Colonic mucosa (tissue), 4 donors: ENCODE data around the gene SOX13. TPM values are rescaled to one million over a fixed set of nuclear protein-coding genes. Genes with fewer than 3 reads are reported as not detected.

Experiments used
- DNase-seq: peaks from one replicate; pipeline ENCODE4 v3.0.0-alpha.2; 2020
- H3K27ac ChIP-seq: fragments of 200-600 bp; one replicate; pipeline ENCODE4 v1.8.0; 2021
- H3K27me3 ChIP-seq: fragments of 200-600 bp; one replicate; pipeline ENCODE4 v1.8.0; 2021
- H3K36me3 ChIP-seq: fragments of 200-600 bp; one replicate; pipeline ENCODE4 v1.8.0; 2021
- H3K4me1 ChIP-seq: fragments of 200-600 bp; one replicate; pipeline ENCODE4 v1.8.0; 2021; ENCODE audit warnings: mild to moderate bottlenecking
- H3K4me3 ChIP-seq: fragments of 200-600 bp; one replicate; pipeline ENCODE4 v1.8.0; 2021
- H3K9ac ChIP-seq, 2 donors: one replicate each; pipeline ENCODE4 v1.7.0; 2013; ENCODE audit warnings: control low read depth in 2 of 2, low read depth in 2 of 2, low read length in 2 of 2
- H3K9me3 ChIP-seq: fragments of 200-600 bp; one replicate; pipeline ENCODE4 v1.8.0; 2021
- intact Hi-C: fragments of 100-400 bp; cut with DNase I; formaldehyde crosslinking; loops from one replicate; pipeline ENCODE4 v1.14.1; 2022
- total RNA-seq, 2 donors: library from RNA; stranded (reverse); fragmentation: NEBNext Ultra II Directional in 1 of 2; extraction: Animal tissue kit (Norgen Biotek cat#: 25700) in 1 of 2; gene quantifications; one replicate each; pipeline ENCODE4 v1.2.1, GENCODE V29; 2021
- TF ChIP-seq, protein P1 (sequence below): fragments of 200-600 bp; IDR thresholded peaks from one replicate; pipeline ENCODE4 v1.8.0; 2022; ENCODE audit warnings: antibody characterized with exemption, mild to moderate bottlenecking
- donor health status: healthy.
- donor health status: DM: no; HTN: no; CAD: no.
- donor health status: DM: no; HTN: no; CAD: no.

SOX13 gene
- total RNA-seq, 2 donors from 2014 or later, result 34.9 to 35.1 TPM

DNA sequence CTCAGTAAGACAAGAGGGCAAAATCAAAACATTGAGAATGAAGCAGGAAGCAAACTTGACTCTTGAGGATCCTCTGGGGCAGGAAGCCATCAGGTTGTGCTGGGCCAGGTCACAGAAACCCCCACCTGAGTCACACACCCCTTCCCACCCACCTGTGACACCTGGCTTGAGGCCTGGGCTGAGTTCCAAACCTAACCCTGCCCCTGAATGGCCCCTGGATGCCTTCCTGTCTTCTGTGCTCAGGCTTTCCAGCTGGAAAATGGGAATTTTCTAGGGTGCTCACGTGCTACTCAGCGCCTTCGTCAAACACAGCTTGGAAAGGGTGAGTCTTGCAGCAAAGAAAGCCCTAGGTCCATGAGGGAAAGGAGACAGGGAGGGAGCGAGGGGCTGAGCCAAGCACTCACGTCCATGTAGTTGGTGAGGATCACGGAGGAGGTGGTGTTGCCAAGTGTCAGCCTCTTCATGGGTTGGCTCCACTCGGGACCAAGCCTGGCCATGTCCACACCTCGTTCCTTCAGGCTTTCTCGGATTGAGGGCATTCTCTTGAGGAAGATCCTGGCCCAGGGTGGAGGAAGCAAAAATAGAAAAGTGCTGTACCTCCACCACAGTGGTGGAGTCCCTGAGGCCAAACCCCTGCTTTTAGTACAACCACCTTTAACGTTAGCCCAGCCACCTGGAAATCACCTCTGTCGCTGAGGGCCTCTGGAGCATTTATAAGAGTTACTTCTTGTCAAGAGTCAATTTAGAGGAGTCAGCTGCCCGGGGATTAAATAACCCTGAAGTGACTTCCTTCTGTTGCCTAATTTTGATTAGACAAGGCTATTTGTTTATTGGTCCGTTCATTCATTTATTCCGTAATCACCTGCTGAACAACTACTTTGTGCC, 88.9 kb downstream of the SOX13 start:
- no peak overlapping the region for H3K9ac ChIP-seq
- intact Hi-C loops, result loop anchor here (2.0 to 5.0 kb wide), 2 partner anchors 45 to 203 kb away; no protein-coding TSS in a partner anchor

DNA sequence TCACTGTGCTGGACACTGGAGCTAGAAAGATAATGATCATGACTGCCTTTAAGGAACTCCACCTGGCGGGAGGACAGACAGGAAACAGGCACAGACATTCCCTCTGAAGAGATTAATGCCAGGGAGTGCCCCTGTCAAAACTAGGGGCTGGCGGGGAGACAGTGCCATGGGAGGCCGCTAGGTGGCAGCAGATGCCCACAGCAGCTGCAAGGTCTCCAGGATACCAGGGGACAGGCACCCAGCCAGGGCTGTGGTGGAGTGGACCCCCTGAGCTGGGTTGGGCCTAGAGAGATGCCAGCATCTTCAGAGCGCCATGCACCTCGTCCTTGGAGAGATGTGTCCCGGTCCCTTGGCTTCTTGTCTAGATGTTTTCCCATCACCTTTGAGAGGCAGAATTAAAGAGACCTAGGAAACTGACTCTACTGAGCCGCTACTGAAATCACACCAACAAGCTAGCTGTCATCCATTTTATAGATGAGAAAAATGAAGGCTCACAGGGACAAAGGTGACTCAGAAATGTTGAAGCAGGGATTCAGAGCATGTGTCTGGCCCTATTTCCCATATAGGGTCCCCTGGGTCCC, 89.7 kb downstream of the SOX13 start:
- no peaks in the 10 kb centered on the region for H3K27me3 ChIP-seq
- H3K9ac ChIP-seq, result no peak overlapping the region
- peaks cover 3% of the 10 kb centered on the region for H3K4me1 ChIP-seq
- peak; percentile 85 for DNase-seq
- H3K9me3 ChIP-seq, result no peaks in the 10 kb centered on the region
- no peak overlapping the region for H3K27ac ChIP-seq
- H3K36me3 ChIP-seq, result no peaks in the 10 kb centered on the region
- TF ChIP-seq, protein P1, sequence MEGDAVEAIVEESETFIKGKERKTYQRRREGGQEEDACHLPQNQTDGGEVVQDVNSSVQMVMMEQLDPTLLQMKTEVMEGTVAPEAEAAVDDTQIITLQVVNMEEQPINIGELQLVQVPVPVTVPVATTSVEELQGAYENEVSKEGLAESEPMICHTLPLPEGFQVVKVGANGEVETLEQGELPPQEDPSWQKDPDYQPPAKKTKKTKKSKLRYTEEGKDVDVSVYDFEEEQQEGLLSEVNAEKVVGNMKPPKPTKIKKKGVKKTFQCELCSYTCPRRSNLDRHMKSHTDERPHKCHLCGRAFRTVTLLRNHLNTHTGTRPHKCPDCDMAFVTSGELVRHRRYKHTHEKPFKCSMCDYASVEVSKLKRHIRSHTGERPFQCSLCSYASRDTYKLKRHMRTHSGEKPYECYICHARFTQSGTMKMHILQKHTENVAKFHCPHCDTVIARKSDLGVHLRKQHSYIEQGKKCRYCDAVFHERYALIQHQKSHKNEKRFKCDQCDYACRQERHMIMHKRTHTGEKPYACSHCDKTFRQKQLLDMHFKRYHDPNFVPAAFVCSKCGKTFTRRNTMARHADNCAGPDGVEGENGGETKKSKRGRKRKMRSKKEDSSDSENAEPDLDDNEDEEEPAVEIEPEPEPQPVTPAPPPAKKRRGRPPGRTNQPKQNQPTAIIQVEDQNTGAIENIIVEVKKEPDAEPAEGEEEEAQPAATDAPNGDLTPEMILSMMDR, result peak; percentile 100
- intact Hi-C loops, result loop anchor here (2.0 to 5.0 kb wide), 2 partner anchors 45 to 202 kb away; no protein-coding TSS in a partner anchor
- H3K4me3 ChIP-seq, result no peak overlapping the region

More for the DNA sequence above, 88.9 kb downstream of the SOX13 start:
- DNase-seq, result no peak
- H3K36me3 ChIP-seq, result no peaks in the 10 kb centered on the region
- peaks cover 3% of the 10 kb centered on the region for H3K4me1 ChIP-seq
- no peaks in the 10 kb centered on the region for H3K9me3 ChIP-seq
- no peak overlapping the region for H3K4me3 ChIP-seq
- no peaks in the 10 kb centered on the region for H3K27me3 ChIP-seq
- H3K27ac ChIP-seq, result no peak overlapping the region
- TF ChIP-seq, protein P1, result no peak

DNA sequence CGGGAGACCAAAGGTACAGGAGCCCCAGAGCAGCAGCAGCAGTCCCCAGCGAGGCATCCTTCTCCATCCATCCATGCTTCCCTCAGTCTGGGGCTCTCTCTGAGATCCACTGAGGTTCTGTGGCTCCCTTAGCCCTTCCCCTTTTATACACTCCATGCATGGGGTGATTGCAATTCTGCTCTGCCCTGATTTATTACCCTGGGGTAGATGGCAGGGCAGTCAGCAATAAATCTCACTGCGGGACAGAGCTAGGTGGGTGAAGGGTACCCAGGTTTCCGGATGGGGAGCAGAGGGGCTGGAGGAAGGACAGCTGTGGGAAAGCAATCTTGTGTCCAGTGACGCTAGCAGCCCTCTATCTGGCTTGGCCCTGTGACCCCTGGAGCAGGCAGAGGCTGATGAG, 93.3 kb downstream of the SOX13 start, which contains the start of gene REN:
REN (minus strand) TSS at position 119 of the 400 bp plus-strand sequence; CDS start at position 75, 44 bp downstream.
- no peak for DNase-seq
- TF ChIP-seq, protein P1, result no peak
- intact Hi-C loops, result no loop called here
- no peaks in the 10 kb centered on the region for H3K36me3 ChIP-seq
- H3K27ac ChIP-seq, result no peak within 1 kb of the TSS
- H3K9ac ChIP-seq, result no peak within 1 kb of the TSS
- H3K9me3 ChIP-seq, result no peaks in the 10 kb centered on the region
- no peaks in the 10 kb centered on the region for H3K27me3 ChIP-seq
- H3K4me3 ChIP-seq, result no peak within 1 kb of the TSS
- peaks cover 3% of the 10 kb centered on the region for H3K4me1 ChIP-seq

DNA sequence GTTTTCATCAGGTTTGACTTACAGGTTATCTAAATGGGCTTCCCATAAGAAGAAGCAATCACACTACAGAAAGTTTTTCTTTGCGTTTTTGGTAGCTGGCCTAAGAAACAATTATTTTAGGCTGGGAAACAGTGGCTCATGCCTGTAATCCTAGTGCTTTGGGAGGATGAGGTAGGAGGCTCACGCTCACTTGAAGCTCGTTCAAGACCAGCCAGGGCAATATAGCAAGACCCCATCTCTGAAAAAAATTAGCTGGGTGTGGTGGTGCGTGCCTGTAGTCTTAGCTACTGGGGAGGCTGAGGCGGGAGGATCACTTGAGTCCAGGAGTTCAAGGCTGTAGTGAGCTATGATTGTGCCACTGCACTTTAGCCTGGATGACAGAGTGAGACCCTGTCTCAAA, 94.8 kb downstream of the SOX13 start:
- TF ChIP-seq, protein P1, result no peak
- no peak overlapping the region for H3K27ac ChIP-seq
- no peak overlapping the region for H3K9ac ChIP-seq
- no peaks in the 10 kb centered on the region for H3K9me3 ChIP-seq
- no peaks in the 10 kb centered on the region for H3K4me1 ChIP-seq
- intact Hi-C loops, result no loop called here
- H3K36me3 ChIP-seq, result no peaks in the 10 kb centered on the region
- no peak overlapping the region for H3K4me3 ChIP-seq
- H3K27me3 ChIP-seq, result no peaks in the 10 kb centered on the region
- no peak for DNase-seq

DNA sequence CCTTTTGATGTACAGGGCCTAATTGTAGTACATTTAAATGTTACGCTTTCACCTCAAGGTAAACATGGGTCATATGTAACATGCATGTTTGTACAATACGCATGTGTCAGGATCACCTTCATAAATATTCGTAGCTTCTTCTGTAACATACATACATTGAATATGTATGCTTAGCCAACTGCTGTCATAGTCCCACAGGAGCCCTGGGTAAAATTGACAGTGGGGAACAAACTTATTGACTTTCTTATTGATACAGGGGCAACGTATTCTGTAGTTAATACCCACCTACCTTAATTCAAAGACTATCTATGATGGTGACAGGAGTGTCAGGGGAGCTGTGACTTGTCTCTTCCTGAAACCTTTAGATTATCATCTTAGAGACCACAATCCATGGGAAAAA, 96.9 kb downstream of the SOX13 start:
- intact Hi-C loops, result no loop called here
- no peak for DNase-seq
- H3K27me3 ChIP-seq, result no peaks in the 10 kb centered on the region
- H3K9ac ChIP-seq, result no peak overlapping the region
- no peak overlapping the region for H3K27ac ChIP-seq
- no peaks in the 10 kb centered on the region for H3K4me1 ChIP-seq
- H3K36me3 ChIP-seq, result no peaks in the 10 kb centered on the region
- no peaks in the 10 kb centered on the region for H3K9me3 ChIP-seq
- TF ChIP-seq, protein P1, result no peak
- H3K4me3 ChIP-seq, result no peak overlapping the region
